ENCODE results near the gene MRPL38.

The MRPL38 gene

DNA sequence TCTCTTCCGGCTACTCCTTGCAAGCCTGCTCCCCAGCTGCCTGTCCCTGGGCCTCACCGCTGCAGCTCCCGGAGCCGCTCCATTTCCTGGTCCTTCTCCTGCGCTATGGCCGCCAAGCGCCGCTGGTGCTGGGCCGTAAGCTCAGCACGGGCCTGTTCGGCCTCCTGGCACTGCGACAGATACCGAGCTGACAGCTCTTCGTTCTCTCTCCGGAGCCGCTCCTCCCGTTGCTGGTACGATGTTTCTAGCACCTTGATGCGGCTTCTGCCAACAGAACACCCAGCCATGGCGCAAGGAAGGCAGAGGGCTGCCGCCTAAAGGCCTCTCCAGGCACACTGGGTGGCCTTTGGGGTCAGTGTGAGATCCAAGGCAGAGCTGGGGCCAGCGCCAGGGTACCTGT lies 14.9 kb upstream of the MRPL38 start:
- no peak for DNase-seq (ENCODE audit: low spot score)

DNA sequence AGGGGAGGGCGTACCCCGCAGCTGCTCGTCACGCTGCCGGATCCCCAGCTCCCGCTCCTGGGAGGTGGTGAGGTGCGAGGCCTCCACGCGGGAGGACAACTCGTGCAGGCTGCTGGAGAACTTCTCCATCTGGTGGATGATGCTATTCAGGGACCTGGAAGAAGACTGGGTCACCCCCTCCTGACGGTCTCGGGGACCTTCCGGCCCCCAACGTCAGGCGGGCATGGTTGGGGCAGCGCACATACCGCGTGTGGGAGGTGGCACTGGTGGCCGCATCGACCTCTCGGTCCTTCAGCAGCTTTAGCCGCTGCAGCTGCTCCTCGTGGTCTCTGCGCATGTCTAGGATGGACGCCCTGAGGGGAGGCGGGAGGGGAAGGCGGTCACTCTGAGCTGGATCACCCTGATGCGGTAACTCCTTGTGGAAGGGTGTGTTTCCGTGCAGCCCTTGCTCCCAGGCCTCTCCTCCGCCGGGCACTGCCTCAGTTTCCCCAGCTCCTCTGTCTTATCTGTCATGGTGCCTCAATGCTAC lies 13.3 kb upstream of the MRPL38 start:
- DNase-seq (ENCODE audit: low spot score): no peak

DNA sequence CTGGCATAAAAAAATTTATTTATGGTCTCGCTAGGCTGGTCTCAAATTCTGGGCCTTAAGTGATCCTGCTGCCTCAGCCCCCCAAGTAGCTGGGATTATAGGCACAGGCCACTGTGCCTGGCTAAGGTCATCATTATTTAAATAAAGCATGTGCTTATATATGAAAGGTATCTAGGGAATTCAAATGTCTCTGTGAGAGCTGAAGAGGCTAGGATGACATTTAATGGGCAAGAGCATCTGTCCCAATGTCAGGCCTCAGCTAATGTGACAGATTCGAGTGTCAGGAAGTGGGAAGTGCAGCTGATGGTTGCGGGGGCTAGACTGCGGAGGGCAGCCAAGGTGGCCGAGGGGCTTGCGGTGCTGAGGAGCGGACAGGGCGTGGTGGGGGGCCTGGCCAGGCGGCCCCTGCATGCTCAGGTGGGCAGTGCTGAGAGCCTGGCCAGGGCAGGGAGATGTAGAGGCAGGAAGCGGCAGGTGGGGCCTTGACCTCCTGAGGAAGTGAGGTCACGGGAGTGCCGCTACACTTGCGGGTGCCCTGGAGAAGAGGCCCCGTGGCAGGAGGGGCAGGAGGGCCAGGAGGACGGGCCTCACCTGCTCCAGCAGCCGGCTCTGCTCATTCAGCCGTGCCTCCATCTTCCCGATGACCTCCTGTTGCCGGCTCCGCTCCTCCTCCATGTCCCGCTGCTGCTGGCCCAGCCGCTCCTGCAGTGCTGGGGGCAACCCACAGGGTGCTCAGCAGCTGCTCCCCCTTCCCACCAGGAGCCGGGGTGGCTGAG lies 12.6 kb upstream of the MRPL38 start:
- DNase-seq (ENCODE audit: low spot score): peak; percentile 43

DNA sequence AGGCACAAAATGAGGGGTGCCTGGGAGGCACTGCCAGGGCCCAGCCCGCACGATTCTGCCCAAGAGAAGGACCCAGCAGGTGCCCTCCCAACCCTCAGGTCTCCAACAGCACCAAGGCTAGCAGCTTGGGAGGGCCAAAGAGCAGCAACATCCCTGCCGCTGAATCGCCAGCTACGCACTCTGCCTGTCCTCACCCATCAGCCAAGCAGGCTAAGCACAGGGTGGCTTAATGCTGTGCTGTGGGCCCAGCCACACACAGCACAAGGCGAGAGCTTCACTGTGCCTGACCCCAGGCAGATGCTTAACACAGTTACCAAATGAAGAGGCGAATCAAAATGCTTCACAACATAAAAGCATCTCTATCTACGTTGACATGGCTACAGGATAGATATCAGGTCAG lies 10.6 kb upstream of the MRPL38 start:
- no peak for DNase-seq (ENCODE audit: low spot score)

DNA sequence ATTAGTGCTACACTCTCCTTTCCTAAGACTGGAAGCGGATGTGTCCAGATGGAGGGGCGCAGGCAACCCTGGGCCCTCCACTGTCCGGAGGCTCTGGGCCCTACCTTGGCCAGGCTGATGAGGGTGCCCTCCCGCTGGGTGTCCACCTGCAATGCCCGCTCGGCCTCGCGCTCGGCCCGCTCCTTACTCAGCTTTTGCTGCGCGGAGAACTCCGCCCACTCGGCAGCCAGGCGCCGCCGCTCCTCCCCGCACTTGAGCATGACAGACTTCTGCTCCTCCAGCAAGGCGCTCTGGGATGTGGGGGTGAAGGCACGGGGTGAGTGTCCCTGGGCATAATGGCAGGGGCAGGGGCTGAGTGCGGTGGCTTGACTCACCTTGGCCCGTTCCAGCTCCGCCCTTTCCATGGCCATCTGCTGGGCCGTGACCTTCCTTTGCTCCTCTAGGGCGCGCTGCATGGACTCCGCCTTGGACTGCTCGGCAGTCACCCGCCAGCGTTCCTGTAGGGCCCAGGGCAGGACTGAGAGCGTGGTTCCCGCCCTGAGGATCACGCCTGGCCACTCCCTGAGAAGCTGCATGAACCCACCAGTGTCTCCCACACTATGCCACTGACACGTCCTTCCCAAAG lies 10.1 kb upstream of the MRPL38 start:
- DNase-seq (ENCODE audit: low spot score): peak; percentile 48

DNA sequence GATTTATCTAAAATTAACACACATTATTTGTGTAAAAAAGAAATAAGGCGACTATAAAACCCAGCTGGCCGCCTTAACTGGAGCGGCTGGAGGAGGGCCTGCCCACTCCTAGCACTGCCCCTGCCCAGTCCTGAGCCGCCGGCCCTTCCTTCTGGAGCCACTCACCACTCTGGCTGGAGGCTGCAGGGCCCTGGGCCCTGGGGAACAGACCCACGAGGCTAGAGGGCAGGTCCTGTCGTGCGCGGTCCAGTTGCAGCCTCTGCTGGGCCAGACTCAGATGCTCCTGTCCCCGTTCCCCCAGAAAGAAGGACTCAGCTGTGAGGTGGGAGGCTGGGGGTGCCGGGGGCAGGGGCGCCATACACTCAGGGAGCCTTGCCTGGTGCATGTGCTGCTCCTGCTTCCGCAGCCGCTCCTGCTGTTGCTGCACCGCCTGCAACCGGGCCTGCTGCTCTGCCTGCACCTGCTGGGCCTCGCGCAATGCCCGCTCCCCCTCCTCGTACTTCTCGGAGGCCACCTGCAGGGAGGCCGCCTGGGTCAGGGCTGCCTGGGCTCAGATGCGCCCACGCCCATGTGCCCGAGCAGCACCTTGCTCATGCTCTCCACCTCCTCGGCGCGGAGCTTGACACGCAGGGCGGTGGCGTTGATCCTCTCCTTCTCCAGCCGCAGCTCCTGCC lies 9.0 kb upstream of the MRPL38 start:
- peak; percentile 46 for DNase-seq (ENCODE audit: low spot score)

DNA sequence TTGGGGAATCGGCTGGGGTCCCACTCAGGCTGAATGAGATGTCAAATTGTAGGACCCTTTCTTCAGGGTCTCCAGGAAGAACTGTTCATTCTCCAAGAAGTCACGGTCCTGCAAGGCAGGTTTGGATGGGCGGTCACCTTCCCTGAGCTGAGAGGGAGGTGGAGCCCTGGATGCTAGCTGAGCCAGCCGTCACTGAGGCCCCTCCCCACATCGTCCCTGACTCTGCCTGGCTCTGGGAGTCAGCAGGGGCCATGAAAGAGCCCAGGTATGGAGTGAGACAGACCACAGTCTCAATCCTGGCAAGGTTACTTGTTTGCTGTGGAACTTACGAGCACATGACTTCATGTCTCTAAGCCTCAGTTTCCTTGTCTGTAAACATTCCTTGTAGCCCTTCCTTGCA lies 6.0 kb upstream of the MRPL38 start:
- peak; percentile 68 for DNase-seq (ENCODE audit: low spot score)

DNA sequence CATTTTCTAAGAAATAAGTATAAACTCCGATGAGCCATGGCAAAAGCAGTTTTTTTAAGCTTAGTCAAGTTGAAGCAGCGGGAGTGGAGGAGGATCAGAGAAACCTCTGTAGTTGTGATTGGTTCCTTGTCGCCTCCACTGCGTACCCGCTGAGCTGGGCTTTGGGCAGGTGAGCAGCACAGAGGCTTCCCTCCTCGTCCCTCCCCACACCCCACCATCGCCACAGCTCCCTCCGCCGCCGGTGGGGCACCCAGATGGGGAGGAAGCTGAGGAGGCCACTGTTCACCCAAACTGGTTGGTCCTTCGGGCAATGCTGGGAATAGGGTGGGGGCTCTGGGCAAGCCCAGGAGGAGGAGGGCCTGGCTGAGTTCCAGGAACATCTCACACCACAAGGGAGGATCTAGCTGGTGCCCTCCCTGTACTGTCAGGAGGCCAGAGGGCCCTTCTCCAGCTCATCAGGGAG lies 5.2 kb upstream of the MRPL38 start:
- DNase-seq (ENCODE audit: low spot score): peak; percentile 49

DNA sequence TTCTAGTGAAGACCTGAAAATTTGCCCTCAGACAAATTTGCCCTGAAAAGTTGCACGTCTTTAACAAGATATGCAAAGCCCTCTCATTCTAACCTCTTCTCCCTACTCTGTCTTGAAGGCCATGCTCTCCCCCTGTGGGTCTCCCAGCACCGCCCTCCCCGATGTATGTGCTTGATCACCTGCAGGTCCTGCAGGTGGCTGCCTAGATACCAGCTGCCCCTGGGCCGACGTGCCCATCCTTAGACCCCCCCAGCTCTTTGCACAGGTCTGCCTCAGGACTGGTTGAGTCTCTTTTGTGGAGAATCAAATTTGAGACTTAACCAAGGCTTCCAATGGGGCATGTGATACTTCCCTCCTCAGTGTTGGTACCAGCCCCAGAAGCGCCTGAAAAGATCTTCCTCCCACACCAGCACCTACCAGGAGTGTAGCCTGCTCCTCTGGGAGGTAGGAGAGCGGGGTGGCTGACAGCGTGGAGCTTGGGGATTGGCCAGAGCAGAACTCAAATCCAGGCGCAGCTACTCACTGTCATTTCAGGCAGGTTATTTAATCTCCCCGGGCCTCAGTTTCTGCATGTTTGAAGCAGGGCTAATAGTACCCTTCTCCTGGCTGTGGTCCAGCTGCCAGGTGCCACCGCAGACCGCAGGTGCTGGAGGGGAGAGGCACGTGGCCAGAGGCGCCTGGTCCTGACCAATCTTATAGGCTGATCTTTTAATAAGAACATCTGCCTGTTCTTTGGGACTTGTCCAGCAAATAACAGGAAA lies 4.5 kb upstream of the MRPL38 start:
- DNase-seq (ENCODE audit: low spot score): peak; percentile 43

DNA sequence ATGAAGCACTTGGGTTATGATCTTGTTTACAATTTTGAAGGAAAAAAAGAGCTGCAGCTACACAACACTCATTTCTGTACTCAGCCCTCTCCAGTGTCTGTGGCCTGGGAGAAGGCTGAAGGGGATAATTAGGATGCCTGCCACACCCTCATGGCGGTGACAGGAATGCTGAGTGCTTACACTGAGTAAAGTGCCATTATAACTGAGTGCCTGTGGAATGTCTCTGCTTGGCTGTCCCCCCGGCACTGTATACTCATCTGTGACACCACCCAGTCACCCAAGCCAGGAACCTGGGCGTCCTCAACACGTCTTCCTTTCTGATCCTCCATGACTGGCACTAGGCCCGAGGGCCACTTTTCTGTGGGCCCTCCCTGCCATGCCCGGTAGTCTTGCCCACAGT lies 3.5 kb upstream of the MRPL38 start:
- DNase-seq (ENCODE audit: low spot score): peak; percentile 47

DNA sequence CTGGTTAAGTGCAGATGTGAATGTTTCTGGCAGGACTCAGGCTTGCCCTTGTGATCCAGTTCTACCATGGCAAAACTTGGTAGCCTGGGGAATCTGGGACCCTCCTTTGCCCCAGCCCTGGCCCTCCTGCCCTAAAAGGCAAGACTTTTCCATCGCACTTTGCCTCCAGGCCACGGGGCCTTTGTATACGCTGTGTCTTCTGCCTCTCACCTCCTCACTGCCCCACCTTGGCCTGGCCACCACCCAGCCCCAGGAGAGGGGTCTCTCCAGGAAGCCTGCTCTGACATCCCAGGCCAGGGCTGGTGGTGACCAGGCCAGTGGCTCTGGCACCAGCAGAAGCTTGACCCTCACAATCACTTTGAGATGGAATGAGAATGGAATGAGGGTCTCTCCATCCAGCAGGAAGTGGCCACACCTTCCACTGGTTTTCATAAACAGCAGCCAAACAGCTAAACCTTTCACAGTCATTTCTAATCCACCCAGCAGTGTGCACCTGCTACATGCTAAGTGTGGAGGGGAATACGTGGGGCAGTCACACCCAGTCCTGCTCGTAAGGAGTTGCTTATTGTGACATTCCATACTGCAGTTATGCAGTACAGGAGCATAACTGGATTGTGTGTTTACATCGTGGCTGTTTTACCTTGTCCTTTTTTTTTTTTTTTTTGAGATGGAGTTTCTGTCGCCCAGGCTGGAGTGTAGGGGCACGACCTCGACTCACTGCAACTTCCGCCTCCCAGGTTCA lies 1.6 kb upstream of the MRPL38 start:
- DNase-seq (ENCODE audit: low spot score): peak; percentile 48

DNA sequence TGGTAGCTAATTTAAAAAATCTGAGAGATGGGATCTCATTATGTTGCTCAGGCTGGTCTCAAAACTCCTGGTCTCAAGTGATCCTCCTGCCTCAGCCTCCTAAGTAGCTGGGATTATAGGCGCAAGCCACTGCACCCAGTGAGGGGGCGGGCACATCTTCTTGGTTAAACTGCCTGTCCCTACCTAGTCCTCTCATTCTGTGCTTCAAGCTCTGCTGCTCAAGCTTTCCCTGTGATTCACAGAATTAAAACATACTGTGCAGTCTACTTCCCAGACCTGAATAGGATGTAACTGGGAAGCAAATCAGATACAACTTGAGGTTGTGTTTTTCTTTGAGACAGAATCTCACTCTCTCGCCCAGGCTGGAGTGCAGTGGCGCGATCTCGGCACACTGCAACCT lies 2.3 kb downstream of the MRPL38 start:
- no peak for DNase-seq (ENCODE audit: low spot score)

DNA sequence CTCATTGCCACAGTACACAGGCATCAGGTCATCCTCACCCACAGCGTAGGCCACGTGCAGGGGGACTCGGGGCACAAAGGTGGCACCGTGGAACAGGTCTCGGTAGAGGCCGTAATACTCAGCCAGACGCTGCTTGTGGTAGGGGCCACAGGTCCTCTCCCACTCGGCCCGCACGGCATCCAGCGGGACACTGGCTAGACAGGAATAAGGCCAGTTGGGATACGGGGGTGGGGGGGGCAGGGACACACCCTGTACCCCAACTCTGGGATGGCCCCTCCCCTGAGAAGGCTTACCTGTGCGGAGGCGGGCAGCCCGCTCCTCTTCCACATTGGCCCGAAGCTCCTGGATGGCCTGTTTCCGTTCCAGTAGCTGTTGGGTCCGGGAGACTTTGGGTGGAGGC lies 3.0 kb downstream of the MRPL38 start:
- DNase-seq (ENCODE audit: low spot score): no peak

DNA sequence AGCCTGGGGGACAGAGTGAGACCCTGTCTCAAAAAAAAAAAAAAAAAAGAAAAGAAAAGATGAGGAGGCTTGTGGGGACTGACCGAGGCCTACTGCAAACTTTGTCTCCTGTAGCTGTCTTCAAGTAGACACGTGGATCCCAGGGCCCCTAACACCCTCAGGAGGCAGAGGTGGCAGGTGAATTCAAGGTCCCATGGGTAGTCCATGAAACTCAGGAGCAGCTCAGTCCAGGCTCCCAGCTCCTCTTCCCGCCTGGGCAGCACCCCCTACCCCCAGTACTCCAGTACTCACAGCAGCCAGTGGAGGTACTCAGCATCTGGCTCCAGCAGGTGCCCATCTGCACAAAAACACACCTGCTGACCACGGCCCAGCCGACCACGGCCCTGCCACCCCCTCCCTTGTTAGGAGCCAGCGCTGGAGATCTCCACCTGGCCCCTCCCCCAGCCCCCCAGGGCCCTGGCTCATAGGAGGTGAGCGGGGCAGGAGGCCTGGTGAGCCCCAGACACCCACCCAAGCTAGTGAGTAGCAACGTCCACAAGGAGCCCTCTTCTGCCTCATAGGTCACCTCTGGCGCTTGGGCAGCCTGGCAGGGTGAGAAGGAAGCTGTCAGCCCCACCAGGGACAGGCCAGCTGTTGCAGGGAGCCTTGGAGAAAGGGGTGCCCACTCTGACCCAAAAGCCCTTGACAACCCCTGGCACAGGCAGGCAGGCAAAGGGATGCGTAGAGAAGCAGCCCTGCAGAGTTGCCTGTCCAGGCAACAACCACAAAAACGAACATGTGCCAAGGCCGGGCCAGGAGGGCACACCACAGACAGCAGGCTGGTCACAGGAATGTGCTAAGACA lies 3.8 kb downstream of the MRPL38 start:
- no peak for DNase-seq (ENCODE audit: low spot score)

DNA sequence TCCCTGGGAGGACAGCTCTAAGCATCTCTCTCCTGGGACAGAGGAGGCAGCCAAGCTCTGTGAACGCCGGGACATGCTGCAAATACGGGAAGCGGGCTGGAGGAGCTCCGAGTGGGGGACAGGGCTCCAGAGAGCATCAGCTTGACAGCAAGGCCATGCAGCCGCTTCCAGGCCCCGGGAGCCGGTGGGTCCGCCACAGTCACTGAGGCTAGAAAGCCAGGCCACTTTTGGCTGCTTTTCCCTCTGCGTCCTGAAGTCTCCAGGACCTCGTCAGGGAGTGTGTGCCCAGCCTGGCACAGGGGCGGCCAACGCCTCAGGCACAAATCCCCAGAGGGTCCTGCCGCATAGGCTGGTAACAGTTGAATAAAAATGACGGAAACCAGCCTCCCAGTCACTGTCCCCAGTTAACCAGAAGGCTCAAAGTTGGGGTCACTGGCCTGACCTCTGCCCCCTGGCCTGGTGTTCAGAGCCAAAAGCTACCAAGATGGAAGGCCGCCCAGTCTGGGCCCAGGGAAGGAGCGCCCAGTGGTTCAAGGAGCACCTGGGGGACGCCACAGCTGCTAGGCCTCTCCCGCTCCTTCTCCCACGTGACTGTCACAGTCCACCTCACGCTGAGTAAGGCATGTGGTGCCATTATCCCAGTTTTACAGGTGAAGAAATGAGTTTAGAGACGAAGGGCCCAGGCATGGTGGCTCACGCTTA lies 4.8 kb downstream of the MRPL38 start:
- DNase-seq (ENCODE audit: low spot score): no peak

DNA sequence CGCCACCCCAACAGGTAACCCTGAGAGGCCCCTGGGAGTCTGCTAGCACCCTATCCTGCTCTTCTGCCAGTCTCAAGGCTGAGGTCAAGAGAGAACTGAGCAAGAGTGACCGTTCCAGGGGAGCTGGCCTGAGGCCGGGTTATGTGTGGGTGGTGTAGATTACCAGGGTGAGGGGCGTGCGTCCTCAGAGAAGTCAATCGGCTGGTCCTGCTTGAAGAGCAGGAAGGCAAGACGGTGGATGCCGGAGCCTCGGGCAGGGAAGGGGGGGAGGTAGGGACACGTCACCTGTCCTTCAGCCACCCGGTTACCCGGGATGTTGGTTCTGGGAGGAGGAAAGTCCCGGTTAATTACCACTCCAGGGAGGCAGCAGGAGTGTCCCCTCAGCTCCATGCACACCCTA lies 5.3 kb downstream of the MRPL38 start:
- DNase-seq (ENCODE audit: low spot score): no peak

DNA sequence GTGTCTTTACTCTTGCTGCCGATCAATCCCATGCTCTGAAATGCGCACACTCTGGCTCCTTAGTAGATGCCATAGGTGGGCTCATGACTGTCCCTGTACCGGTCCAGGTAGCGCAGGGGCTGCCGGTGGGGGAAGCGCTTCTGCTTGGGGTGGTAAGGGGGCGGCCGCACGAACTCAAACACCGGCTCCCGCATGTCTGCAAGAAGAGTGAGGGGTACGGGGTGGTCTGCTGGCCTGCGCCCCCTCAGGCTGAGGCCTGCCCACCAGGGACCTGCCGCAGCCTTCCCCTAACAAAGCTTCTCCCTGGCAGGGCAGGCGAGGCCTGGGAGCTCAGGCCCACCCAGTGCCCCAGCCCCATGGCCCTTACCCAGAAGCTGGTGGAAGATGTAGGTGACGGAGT lies 5.9 kb downstream of the MRPL38 start:
- DNase-seq (ENCODE audit: low spot score): no peak

DNA sequence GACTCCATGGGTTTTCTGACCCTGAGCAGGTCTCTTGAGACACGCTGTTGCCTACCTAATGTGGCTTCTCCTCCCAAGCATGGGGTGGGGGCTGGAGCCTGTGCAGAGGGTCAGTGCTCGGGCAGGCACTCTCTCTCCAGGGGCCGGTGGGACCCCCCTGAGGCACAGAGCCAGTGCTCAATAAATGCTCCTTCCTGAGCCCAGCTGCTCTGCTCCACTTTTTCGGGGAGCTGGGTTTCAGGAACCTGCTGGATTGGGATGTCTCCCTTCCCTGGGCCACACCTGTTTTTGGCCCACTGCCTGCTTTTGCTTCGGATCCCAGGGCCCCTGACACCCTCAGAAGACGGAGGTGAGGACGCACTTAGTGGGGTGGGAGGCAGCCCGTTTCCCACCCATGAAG lies 6.6 kb downstream of the MRPL38 start:
- no peak for DNase-seq (ENCODE audit: low spot score)

DNA sequence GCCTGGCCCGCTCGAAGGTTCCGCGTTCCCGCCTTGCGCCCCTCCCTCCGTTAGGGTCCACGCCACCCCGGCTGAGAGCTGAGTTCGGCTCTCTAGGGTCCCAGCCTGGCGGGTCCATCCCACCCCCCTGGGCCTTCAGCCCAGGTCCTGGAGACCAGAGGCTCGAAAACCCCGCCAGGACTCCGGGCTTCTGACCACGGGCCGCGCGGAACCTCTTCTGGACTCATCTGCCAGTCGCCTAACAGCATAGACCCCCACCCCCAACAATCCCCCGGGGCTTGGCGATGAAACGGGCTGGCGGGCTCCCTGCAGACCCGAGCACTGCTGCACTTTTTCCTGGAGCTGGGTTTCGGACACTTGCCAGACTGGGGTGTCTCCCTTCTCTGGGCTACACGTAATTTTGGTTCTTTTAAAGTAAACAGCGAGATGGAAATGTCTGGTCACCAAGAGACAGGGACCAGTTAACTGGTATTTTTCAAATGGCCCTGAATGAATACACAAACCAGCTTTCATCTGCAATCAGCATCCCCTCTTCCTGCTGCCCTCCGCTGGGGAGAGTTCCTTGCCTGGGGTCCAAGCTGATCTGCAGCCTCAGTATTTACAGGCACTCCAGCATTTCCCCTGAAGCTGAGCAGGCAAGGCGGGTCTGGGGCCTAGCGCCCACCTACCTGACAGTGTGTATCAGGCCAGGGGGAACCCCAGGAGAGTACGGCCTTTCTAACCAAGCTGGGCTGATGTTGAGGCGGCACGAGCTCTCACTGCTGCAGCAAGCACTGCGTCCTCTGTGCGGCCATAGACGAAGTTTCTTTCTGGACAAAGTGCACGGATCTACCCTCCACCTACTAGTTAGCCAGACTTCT lies 7.3 kb downstream of the MRPL38 start:
- DNase-seq (ENCODE audit: low spot score): no peak
